ENCODE results near the gene UBE2R2.
"Not testable (repeated sequence)": the region's sequence is repeated elsewhere in the genome, so short reads cannot be mapped to it uniquely, and the experiment has no call there.

DNA sequence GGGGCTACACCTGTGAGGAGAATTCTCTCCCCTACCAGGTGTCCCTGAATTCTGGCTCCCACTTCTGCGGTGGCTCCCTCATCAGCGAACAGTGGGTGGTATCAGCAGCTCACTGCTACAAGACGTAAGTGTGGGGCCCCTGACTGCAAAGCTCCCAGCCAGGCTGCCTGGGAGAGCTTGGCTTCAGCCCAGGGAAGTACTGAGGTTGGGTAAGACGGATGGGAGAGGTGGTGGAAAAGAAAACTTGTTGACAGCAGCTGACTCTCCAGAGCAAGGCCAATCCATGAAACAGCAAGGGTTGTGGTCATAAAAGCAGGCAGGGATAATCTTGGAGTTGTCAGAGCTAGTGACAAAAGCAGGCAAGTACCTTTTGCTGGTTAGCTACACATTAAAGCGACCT, 20.3 kb upstream of the UBE2R2 start:
- TF ChIP-seq EZH2 (IDR thresholded peaks at IDR 0.05; ENCODE audit: low read depth, low read length, severe bottlenecking); MAFK (IDR thresholded peaks at IDR 0.05; ENCODE audit: low read depth, low read length); EP300 (IDR thresholded peaks at IDR 0.05; ENCODE audit: borderline replicate concordance in 1 of 2, low read depth in 2 of 2, low read length in 2 of 2); SP2 (IDR thresholded peaks at IDR 0.05; ENCODE audit: low read length); BRCA1 (IDR thresholded peaks at IDR 0.05; ENCODE audit: low read depth, low read length): not testable (repeated sequence)
- TF ChIP-seq, protein P1, sequence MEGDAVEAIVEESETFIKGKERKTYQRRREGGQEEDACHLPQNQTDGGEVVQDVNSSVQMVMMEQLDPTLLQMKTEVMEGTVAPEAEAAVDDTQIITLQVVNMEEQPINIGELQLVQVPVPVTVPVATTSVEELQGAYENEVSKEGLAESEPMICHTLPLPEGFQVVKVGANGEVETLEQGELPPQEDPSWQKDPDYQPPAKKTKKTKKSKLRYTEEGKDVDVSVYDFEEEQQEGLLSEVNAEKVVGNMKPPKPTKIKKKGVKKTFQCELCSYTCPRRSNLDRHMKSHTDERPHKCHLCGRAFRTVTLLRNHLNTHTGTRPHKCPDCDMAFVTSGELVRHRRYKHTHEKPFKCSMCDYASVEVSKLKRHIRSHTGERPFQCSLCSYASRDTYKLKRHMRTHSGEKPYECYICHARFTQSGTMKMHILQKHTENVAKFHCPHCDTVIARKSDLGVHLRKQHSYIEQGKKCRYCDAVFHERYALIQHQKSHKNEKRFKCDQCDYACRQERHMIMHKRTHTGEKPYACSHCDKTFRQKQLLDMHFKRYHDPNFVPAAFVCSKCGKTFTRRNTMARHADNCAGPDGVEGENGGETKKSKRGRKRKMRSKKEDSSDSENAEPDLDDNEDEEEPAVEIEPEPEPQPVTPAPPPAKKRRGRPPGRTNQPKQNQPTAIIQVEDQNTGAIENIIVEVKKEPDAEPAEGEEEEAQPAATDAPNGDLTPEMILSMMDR (IDR thresholded peaks at IDR 0.05; ENCODE audit: control extremely low read depth in 1 of 3, insufficient read depth in 1 of 3, low read depth in 1 of 3, low read length in 3 of 3), result not testable (repeated sequence)
